HepG2 (cell line): ENCODE data around the gene PGPEP1. TPM values are rescaled to one million over a fixed set of nuclear protein-coding genes. Genes with fewer than 3 reads are reported as not detected.

Source experiments
- MEF2D ChIP-seq: sonication (generic); formaldehyde crosslinking; IDR thresholded peaks from 2 replicates; pipeline ENCODE4 v1.5.1; 2020; ENCODE audit warnings: mild to moderate bottlenecking, missing genetic modification reagents
- RFX1 ChIP-seq: fragments of 450-650 bp; IDR thresholded peaks from 2 replicates; pipeline ENCODE4 v1.6.1; 2017
- SALL2 ChIP-seq: sonication (generic); formaldehyde crosslinking; IDR thresholded peaks from 2 replicates; pipeline ENCODE4 v1.8.1; 2023; ENCODE audit warnings: mild to moderate bottlenecking, missing genetic modification reagents, inconsistent platforms
- SNAPC4 ChIP-seq: sonication (generic); formaldehyde crosslinking; IDR thresholded peaks from 2 replicates; pipeline ENCODE4 v1.4.0; 2020; ENCODE audit warnings: mild to moderate bottlenecking, missing genetic modification reagents
- SOX5 ChIP-seq: IDR thresholded peaks from 2 replicates; pipeline ENCODE4 v1.6.1; 2016; ENCODE audit warnings: borderline replicate concordance
- TSC22D2 ChIP-seq: sonication (generic); formaldehyde crosslinking; IDR thresholded peaks from 2 replicates; pipeline ENCODE4 v1.5.1; 2020; ENCODE audit warnings: missing genetic modification reagents, mild to moderate bottlenecking, borderline replicate concordance
- XRCC5 ChIP-seq: fragments of 200-400 bp; formaldehyde crosslinking; optimal IDR thresholded peaks from 2 replicates; pipeline ENCODE3; 2017; ENCODE audit warnings: mild to moderate bottlenecking, low read length
- ZBTB1 ChIP-seq: sonication (generic); formaldehyde crosslinking; IDR thresholded peaks from 2 replicates; pipeline ENCODE4 v1.4.0; 2020; ENCODE audit warnings: missing genetic modification reagents, borderline replicate concordance
- ZFY ChIP-seq: sonication (generic); formaldehyde crosslinking; IDR thresholded peaks from 2 replicates; pipeline ENCODE4 v1.4.0; 2020; ENCODE audit warnings: missing genetic modification reagents
- ZNF318 ChIP-seq: sonication (generic); formaldehyde crosslinking; IDR thresholded peaks from 2 replicates; pipeline ENCODE4 v1.4.0; 2020; ENCODE audit warnings: mild to moderate bottlenecking, missing genetic modification reagents
- ZNF724P ChIP-seq: sonication (generic); formaldehyde crosslinking; IDR thresholded peaks from 2 replicates; pipeline ENCODE4 v1.8.0; 2022; ENCODE audit warnings: missing genetic modification reagents, borderline replicate concordance
- ZSCAN9 ChIP-seq: IDR thresholded peaks from 2 replicates; pipeline ENCODE4 v1.6.1; 2016; ENCODE audit warnings: borderline replicate concordance
- polyA plus RNA-seq, 8 experiments: library from polyadenylated mRNA; depleted of rRNA in 3 of 8; stranded (reverse) in 7 of 8; unstranded in 1 of 8; fragments of >200 nt; fragmentation: Illumina TruSeq in 4 of 8; extraction: Trizol in 4 of 8; gene quantifications; 2 replicates each; pipeline versions ENCODE4 v1.2.1 to v1.2.3, GENCODE V29; 2011 to 2016; ENCODE audit warnings: low read depth in 4 of 8, missing spikeins in 1 of 8, mixed read lengths in 1 of 8; ENCODE audit not compliant: insufficient read depth in 1 of 8
- total RNA-seq, 5 experiments: library from RNA; depleted of rRNA; stranded (reverse); fragments of >200 nt; fragmentation: Illumina TruSeq; extraction: Trizol; gene quantifications; 2 replicates each; pipeline ENCODE4 v1.2.3, GENCODE V29; 2016; ENCODE audit warnings: low read depth in 1 of 5

The PGPEP1 gene
- total and polyA plus RNA-seq, 2 of the 13 experiments (the other 11 are each of a cell fraction or from before 2014, with no cell fraction given): 53.1 to 56.6 TPM

- TF ChIP-seq TSC22D2: no peak
- 0 out of 2 replicates have a peak, but pooled peaks have one; percentile 86 for TF ChIP-seq ZSCAN9 (CRISPR knock-in tag)
- peak; percentile 97 for TF ChIP-seq MEF2D
- peak; percentile 71; the same call in 1 of the 2 replicates for TF ChIP-seq SNAPC4 (CRISPR knock-in tag)
- TF ChIP-seq SALL2 (CRISPR knock-in tag): peak; percentile 81; the same call in 1 of the 2 replicates
- TF ChIP-seq ZBTB1 (CRISPR knock-in tag): no peak
- no peak; the same call in 1 of the 2 replicates for TF ChIP-seq ZFY (CRISPR knock-in tag)
- TF ChIP-seq SOX5 (CRISPR knock-in tag): peak; percentile 99
- no peak for TF ChIP-seq ZNF724P
- no peak for TF ChIP-seq RFX1
- peak; percentile 57 for TF ChIP-seq XRCC5
- peak; percentile 53; the same call in 1 of the 2 replicates for TF ChIP-seq ZNF318 (CRISPR knock-in tag)
These were observed 39.7 kb downstream of the PGPEP1 start (continued) for GRCh38 chr19:18379803-18380747.
